Stomach (tissue), 9 donors: Measurements from ENCODE around the gene INSYN2B. TPM values are rescaled to one million over a fixed set of nuclear protein-coding genes. Genes with fewer than 3 reads are reported as not detected.

Source experiments
- DNase-seq, 2 donors: peaks; one replicate each; pipeline versions ENCODE4 v3.0.0 to v3.0.0-alpha.2; 2013 to 2019
- H3K27ac ChIP-seq, 5 donors: fragments of 200-600 bp in 4 of 5; sonication (generic) in 4 of 5; one replicate each; pipeline ENCODE4 v1.5.1; 2013 to 2019; ENCODE audit warnings: mild to moderate bottlenecking in 1 of 5, moderate library complexity in 1 of 5
- H3K27me3 ChIP-seq, 3 donors: fragments of 200-600 bp; sonication (generic); one replicate each; pipeline ENCODE4 v1.5.1; 2017 to 2019; ENCODE audit warnings: mixed run types in 1 of 3
- H3K36me3 ChIP-seq, 4 donors: fragments of 200-600 bp; sonication (generic); 1 replicate in 3 of 4; 2 replicates in 1 of 4; pipeline ENCODE4 v1.5.1; 2016 to 2019
- H3K4me1 ChIP-seq, 4 donors: fragments of 200-600 bp; sonication (generic); one replicate each; pipeline ENCODE4 v1.5.1; 2016 to 2019
- H3K4me3 ChIP-seq, 4 donors: fragments of 200-600 bp; sonication (generic) in 3 of 4; one replicate each; pipeline ENCODE4 v1.5.1; 2016 to 2019; ENCODE audit warnings: mild to moderate bottlenecking in 1 of 4
- H3K9me3 ChIP-seq, 4 donors: fragments of 200-600 bp; sonication (generic); one replicate each; pipeline ENCODE4 v1.5.1; 2016 to 2019
- CTCF ChIP-seq, 7 experiments: fragments of 450-650 bp in 4 of 7; fragments of 200-600 bp in 3 of 7; sonication (generic) in 3 of 7; IDR thresholded peaks; one replicate each; pipeline ENCODE4 v1.5.1; 2016 to 2019; ENCODE audit warnings: antibody characterized with exemption in 7 of 7, control low read depth in 2 of 7, mild to moderate bottlenecking in 1 of 7
- EP300 ChIP-seq: sonication (generic); formaldehyde crosslinking; IDR thresholded peaks from one replicate; pipeline ENCODE4 v1.6.1; 2017; ENCODE audit warnings: antibody characterized with exemption
- POLR2A ChIP-seq, 4 donors: fragments of 450-650 bp; IDR thresholded peaks; one replicate each; pipeline ENCODE4 v1.6.1; 2016; ENCODE audit warnings: antibody characterized with exemption in 4 of 4, control low read depth in 2 of 4, mild to moderate bottlenecking in 1 of 4, moderate library complexity in 1 of 4
- POLR2AphosphoS5 ChIP-seq, 3 donors: sonication (generic); formaldehyde crosslinking; IDR thresholded peaks; one replicate each; pipeline ENCODE4 v1.6.1; 2016; ENCODE audit warnings: antibody characterized with exemption in 3 of 3
- WGBS, 5 donors: extraction: QIAGEN DNeasy Blood & Tissue Kit in 3 of 5; methylation state at CpG; one replicate each; pipeline versions ENCODE4 v1.1.5 to v1.1.7; 2013 to 2018; 5-methylcytosine and 5-hydroxymethylcytosine counted together
- intact Hi-C: fragments of 100-400 bp; cut with DNase I; formaldehyde crosslinking; loops from one replicate; pipeline ENCODE4 v1.15.1; 2023; ENCODE audit warnings: low total_unique reads
- polyA plus RNA-seq, 3 donors: library from polyadenylated mRNA; stranded (reverse); fragments of 200-250 nt; gene quantifications; one replicate each; pipeline ENCODE4 v1.2.3, GENCODE V29; 2013
- total RNA-seq, 5 donors: library from RNA; depleted of rRNA; stranded (reverse); fragments of >200 nt; gene quantifications; one replicate each; pipeline versions ENCODE4 v1.1.0 to v1.2.3, GENCODE V29; 2014 to 2016
- donor health status: healthy with polysubstance abuse.
- donor health status: Bipolar disorder and iron deficiency.
- donor health status: healthy.

Gene INSYN2B
- total and polyA plus RNA-seq, 8 donors, result 0.18 to 0.19 TPM; not detected in 6

GRCh38 chr5:169871826-169872490, 108.3 kb downstream of the INSYN2B start:
- TF ChIP-seq POLR2A (IDR thresholded peaks at IDR 0.05) (no peak), EP300 (no peak), POLR2AphosphoS5 (IDR thresholded peaks at IDR 0.05) (no peak), CTCF (IDR thresholded peaks at IDR 0.05) (no peak)
- Histone ChIP-seq H3K36me3 (no peaks in the 10 kb centered on the region), H3K9me3 (no peaks in the 10 kb centered on the region), H3K4me1 (peaks cover 0 to 11% (median 0%) of the 10 kb centered on the region in 4 donors), H3K27me3 (no peaks in the 10 kb centered on the region), H3K4me3 (no peak overlapping the region), H3K27ac (no peak overlapping the region)
- DNase-seq, result no peak
- intact Hi-C loops, result no loop called here
- 78 to 87% (median 79%) methylated on average over 5 of the region's 5 CpGs for whole genome bisulfite sequencing, 5 donors

- Histone ChIP-seq H3K27me3 (no peaks in the 10 kb centered on the region), H3K9me3 (no peaks in the 10 kb centered on the region), H3K4me1 (peaks cover 0 to 11% (median 0%) of the 10 kb centered on the region in 4 donors), H3K27ac (no peak overlapping the region), H3K4me3 (no peak overlapping the region), H3K36me3 (no peaks in the 10 kb centered on the region)
- TF ChIP-seq EP300 (no peak), POLR2A (IDR thresholded peaks at IDR 0.05) (no peak), POLR2AphosphoS5 (IDR thresholded peaks at IDR 0.05) (no peak), CTCF (IDR thresholded peaks at IDR 0.05) (no peak)
- DNase-seq, result no peak
- intact Hi-C loops, result no loop called here
- WGBS, 5 donors, result 33 to 62% (median 58%) methylated on average over 2 of the region's 2 CpGs
These were observed 110.1 kb downstream of the INSYN2B start for GRCh38 chr5:169870211-169870610.

GRCh38 chr5:169869066-169869465, 111.2 kb downstream of the INSYN2B start:
- Histone ChIP-seq H3K4me3 (no peak overlapping the region), H3K9me3 (no peaks in the 10 kb centered on the region), H3K36me3 (no peaks in the 10 kb centered on the region), H3K27ac (no peak overlapping the region), H3K27me3 (no peaks in the 10 kb centered on the region), H3K4me1 (peaks cover 0 to 2% (median 0%) of the 10 kb centered on the region in 4 donors)
- intact Hi-C loops, result no loop called here
- TF ChIP-seq POLR2AphosphoS5 (IDR thresholded peaks at IDR 0.05), result no peak
- TF ChIP-seq EP300, result no peak
- TF ChIP-seq CTCF (IDR thresholded peaks at IDR 0.05), result no peak
- no peak for TF ChIP-seq POLR2A (IDR thresholded peaks at IDR 0.05)
- no peak for DNase-seq
- WGBS, 5 donors, result 87 to 91% (median 88%) methylated on average over 3 of the region's 3 CpGs

- 83 to 92% (median 88%) methylated on average over 2 of the region's 2 CpGs for WGBS, 5 donors
- Histone ChIP-seq H3K9me3 (no peaks in the 10 kb centered on the region), H3K27me3 (no peaks in the 10 kb centered on the region), H3K36me3 (no peaks in the 10 kb centered on the region), H3K4me3 (no peak overlapping the region), H3K27ac (no peak overlapping the region), H3K4me1 (no peaks in the 10 kb centered on the region)
- TF ChIP-seq POLR2A (IDR thresholded peaks at IDR 0.05) (no peak), EP300 (no peak), POLR2AphosphoS5 (IDR thresholded peaks at IDR 0.05) (no peak), CTCF (IDR thresholded peaks at IDR 0.05) (no peak)
- intact Hi-C loops, result no loop called here
- DNase-seq, result no peak
These were observed 112.9 kb downstream of the INSYN2B start for GRCh38 chr5:169867347-169867746.
